Breast epithelium (tissue), 3 donors: ENCODE data around the gene DNAH8.

Experiments used
- CTCF ChIP-seq, 3 donors: fragments of 450-650 bp; IDR thresholded peaks; one replicate each; pipeline ENCODE4 v1.5.1; 2016 to 2017; ENCODE audit warnings: antibody characterized with exemption in 3 of 3, mild to moderate bottlenecking in 3 of 3, moderate library complexity in 3 of 3
- POLR2A ChIP-seq: fragments of 450-650 bp; IDR thresholded peaks from one replicate; pipeline ENCODE4 v1.6.1; 2016; ENCODE audit warnings: antibody characterized with exemption, mild to moderate bottlenecking, moderate library complexity

GRCh38 chr6:39075807-39076622 is 360.9 kb downstream of the DNAH8 start:
- TF ChIP-seq CTCF (IDR thresholded peaks at IDR 0.05) (no peak), POLR2A (no peak)
